Keratinocyte (primary cell): ENCODE measurements around the gene ZGPAT.

Experiments
- CTCF ChIP-seq, 3 experiments: IDR thresholded peaks in 1 of 3; conservative IDR thresholded peaks in 1 of 3; optimal IDR thresholded peaks in 1 of 3; 2 replicates in 2 of 3; 3 replicates in 1 of 3; pipeline versions ENCODE3 to v1.5.1; 2011; ENCODE audit warnings: low read length in 3 of 3, mild to moderate bottlenecking in 3 of 3, moderate library complexity in 2 of 3, control low read depth in 1 of 3, inconsistent platforms in 1 of 3; ENCODE audit not compliant: insufficient read depth in 2 of 3; ENCODE audit errors: extremely low read depth in 1 of 3
- EZH2 ChIP-seq: IDR thresholded peaks from one replicate; pipeline ENCODE4 v1.6.1; 2012; ENCODE audit warnings: inconsistent platforms, mild to moderate bottlenecking, low read length, moderate library complexity

DNA sequence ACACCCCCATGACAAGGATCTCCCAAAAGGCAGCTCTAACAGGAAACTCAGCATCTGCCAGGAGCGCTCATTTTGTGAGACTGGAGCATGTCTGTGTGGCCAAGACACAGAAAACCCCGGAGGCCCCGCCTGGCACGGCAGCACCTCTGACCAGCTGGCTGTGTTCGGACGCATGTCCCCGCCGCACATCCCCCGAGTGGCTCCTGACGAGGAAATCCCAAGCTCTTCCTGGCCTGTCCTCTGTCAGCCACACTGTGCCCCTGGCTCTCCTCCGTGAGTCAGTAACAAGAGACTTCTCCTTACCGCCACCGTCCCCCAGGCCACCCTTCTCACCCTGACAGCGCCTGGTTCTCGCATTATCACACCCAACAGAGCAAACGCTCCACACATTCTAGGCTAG is 46.2 kb downstream of the ZGPAT start:
- no peak for TF ChIP-seq EZH2
- TF ChIP-seq CTCF (optimal IDR thresholded peaks at IDR 0.05 in 1 of 3, IDR thresholded peaks at IDR 0.05 in 1 of 3, conservative IDR thresholded peaks at IDR 0.05 in 1 of 3; ENCODE audit: extremely low read depth in 1 of 3, insufficient read depth in 2 of 3, low read length in 3 of 3), result no peak
